HepG2 (cell line): ENCODE measurements around the gene CYB5R2. TPM values are rescaled to one million over a fixed set of nuclear protein-coding genes. Genes with fewer than 3 reads are reported as not detected.

Experiments
- ATAC-seq: fragments of 200-7000 bp; cut with Tn5 transposase; 3 replicates; pipeline ENCODE4 v1.9.1; 2020; ENCODE audit warnings: mild to moderate bottlenecking, moderate library complexity
- BruUV-seq: library from RNA; stranded (reverse); fragments of 400-500 nt; replicated peaks from 2 replicates; lab custom pipeline; 2021; lab: Mats Ljungman, UMichigan
- CTCF ChIA-PET: fragments of 300-600 bp; formaldehyde crosslinking; extraction: SDS; loops from one replicate; lab custom pipeline; 2021; ENCODE audit warnings: low total read pairs, inconsistent platforms, low intra/inter-chr PET ratio; lab: Yijun Ruan, JAX
- POLR2A ChIA-PET: fragments of 350-600 bp; sonication (Branson Sonifier 250); formaldehyde crosslinking; loops from one replicate; lab custom pipeline; 2020; ENCODE audit warnings: antibody characterized with exemption, inconsistent platforms; lab: Yijun Ruan, JAX
- DNase-seq: peaks from one replicate; pipeline ENCODE4 v3.0.0-alpha.2; 2015; ENCODE audit warnings: low spot score
- FAIRE-seq: peaks from 3 replicates; lab custom pipeline; 2011; peaks lifted over from hg19 to GRCh38; lab: Jason Lieb, UNC
- H2AFZ ChIP-seq: one replicate; pipeline ENCODE4 v1.6.1; 2011; ENCODE audit warnings: low read length, inconsistent platforms
- H3K27ac ChIP-seq: fragments of 300-600 bp; 3 replicates; pipeline ENCODE4 v1.8.0; 2011; ENCODE audit warnings: mixed run types, mild to moderate bottlenecking, mixed read lengths, low read length, inconsistent platforms; ENCODE audit not compliant: insufficient read depth; ENCODE audit errors: extremely low read length
- H3K27me3 ChIP-seq, 2 experiments: fragments of 200-600 bp in 1 of 2; 2 replicates in 1 of 2; 3 replicates in 1 of 2; pipeline versions ENCODE4 v1.6.0 to v1.8.0; 2011; ENCODE audit warnings: low read length in 2 of 2, mild to moderate bottlenecking in 2 of 2, moderate library complexity in 2 of 2, inconsistent platforms in 1 of 2; ENCODE audit not compliant: insufficient read depth in 2 of 2, control insufficient read depth in 1 of 2
- H3K36me3 ChIP-seq, 2 experiments: fragments of 200-600 bp in 1 of 2; replicated peaks in 1 of 2; 2 replicates in 1 of 2; 3 replicates in 1 of 2; pipeline versions ENCODE4 v1.5.1 to v1.8.0; 2011; ENCODE audit warnings: low read length in 2 of 2, inconsistent platforms in 1 of 2; ENCODE audit not compliant: insufficient read depth in 2 of 2, control insufficient read depth in 1 of 2
- H3K4me1 ChIP-seq: 2 replicates; pipeline ENCODE4 v1.5.1; 2012; ENCODE audit warnings: low read length, inconsistent platforms; ENCODE audit not compliant: insufficient read depth
- H3K4me2 ChIP-seq: 2 replicates; pipeline ENCODE4 v1.6.0; 2011; ENCODE audit warnings: low read depth, low read length, inconsistent platforms
- H3K4me3 ChIP-seq, 3 experiments: fragments of 200-600 bp in 1 of 3; sonication (generic), shearing (Covaris generic) in 1 of 3; replicated peaks in 1 of 3; 2 replicates each; pipeline ENCODE4 v1.5.1; 2011 to 2016; ENCODE audit warnings: low read length in 3 of 3, inconsistent platforms in 2 of 3, low read depth in 2 of 3, mild to moderate bottlenecking in 2 of 3, control low read depth in 1 of 3, mixed read lengths in 1 of 3; ENCODE audit not compliant: insufficient read depth in 1 of 3
- H3K79me2 ChIP-seq: one replicate; pipeline ENCODE4 v1.6.1; 2011; ENCODE audit warnings: low read length, inconsistent platforms; ENCODE audit not compliant: insufficient read depth
- H3K9ac ChIP-seq: 2 replicates; pipeline ENCODE4 v1.6.0; 2011; ENCODE audit warnings: mild to moderate bottlenecking, low read depth, low read length, inconsistent platforms; ENCODE audit not compliant: insufficient read depth
- H3K9me3 ChIP-seq: 2 replicates; pipeline ENCODE4 v1.5.1; 2012; ENCODE audit warnings: mild to moderate bottlenecking, low read length
- H4K20me1 ChIP-seq: 2 replicates; pipeline ENCODE4 v1.6.0; 2011; ENCODE audit warnings: inconsistent platforms, mild to moderate bottlenecking, low read length, moderate library complexity; ENCODE audit not compliant: insufficient read depth
- AHR ChIP-seq: IDR thresholded peaks from 2 replicates; pipeline ENCODE4 v1.6.1; 2018; ENCODE audit warnings: missing genetic modification reagents, missing compliant biosample characterization
- BCL6 ChIP-seq: IDR thresholded peaks from 2 replicates; pipeline ENCODE4 v1.6.1; 2016; ENCODE audit warnings: missing genetic modification reagents, missing compliant biosample characterization
- FOXK1 ChIP-seq: sonication (generic); formaldehyde crosslinking; IDR thresholded peaks from 2 replicates; pipeline ENCODE4 v1.4.0; 2020; ENCODE audit warnings: low read depth, missing genetic modification reagents, borderline replicate concordance
- YEATS4 ChIP-seq: sonication (generic); formaldehyde crosslinking; IDR thresholded peaks from 2 replicates; pipeline ENCODE4 v1.4.0; 2020; ENCODE audit warnings: missing genetic modification reagents, borderline replicate concordance
- ZKSCAN1 ChIP-seq: fragments of 150-350 bp; IDR thresholded peaks from 2 replicates; pipeline ENCODE4 v1.6.1; 2014; ENCODE audit warnings: low read length
- ZNF556 ChIP-seq: sonication (generic); formaldehyde crosslinking; IDR thresholded peaks from 2 replicates; pipeline ENCODE4 v1.4.0; 2020; ENCODE audit warnings: mild to moderate bottlenecking, missing genetic modification reagents, borderline replicate concordance
- WGBS: methylation state at CpG from one replicate; pipeline ENCODE4 v1.1.6; 2017; ENCODE audit warnings: low lambda C conversion rate; 5-methylcytosine and 5-hydroxymethylcytosine counted together
- in situ Hi-C: cut with HindIII; loops from 2 replicates; pipeline ENCODE4 v1.10.0; 2017; ENCODE audit warnings: low pct_unique_long_range_greater_than_20kb; ENCODE audit not compliant: extremely low pct_ligation_motif_present
- intact Hi-C: fragments of 100-400 bp; cut with micrococcal nuclease; formaldehyde crosslinking; loops from one replicate; pipeline ENCODE4 v1.10.0; 2022; ENCODE audit not compliant: unreplicated experiment
- polyA plus RNA-seq, 8 experiments: library from polyadenylated mRNA; depleted of rRNA in 3 of 8; stranded (reverse) in 7 of 8; unstranded in 1 of 8; fragments of >200 nt; fragmentation: Illumina TruSeq in 4 of 8; extraction: Trizol in 4 of 8; gene quantifications; 2 replicates each; pipeline versions ENCODE4 v1.2.1 to v1.2.3, GENCODE V29; 2011 to 2016; ENCODE audit warnings: low read depth in 4 of 8, missing spikeins in 1 of 8, mixed read lengths in 1 of 8; ENCODE audit not compliant: insufficient read depth in 1 of 8
- total RNA-seq, 5 experiments: library from RNA; depleted of rRNA; stranded (reverse); fragments of >200 nt; fragmentation: Illumina TruSeq; extraction: Trizol; gene quantifications; 2 replicates each; pipeline ENCODE4 v1.2.3, GENCODE V29; 2016; ENCODE audit warnings: low read depth in 1 of 5
- TF ChIP-seq, protein P1 (sequence below): sonication (generic); formaldehyde crosslinking; IDR thresholded peaks from 2 replicates; pipeline ENCODE4 v1.4.0; 2020; ENCODE audit warnings: missing genetic modification reagents, borderline replicate concordance
- TF ChIP-seq, protein P2 (sequence below): sonication (generic); formaldehyde crosslinking; conservative IDR thresholded peaks from 2 replicates; pipeline ENCODE4 v1.4.0; 2020; ENCODE audit warnings: mild to moderate bottlenecking, missing genetic modification reagents, moderate library complexity
- TF ChIP-seq, protein P3 (sequence below): sonication (generic); formaldehyde crosslinking; IDR thresholded peaks from 2 replicates; pipeline ENCODE4 v1.4.0; 2020; ENCODE audit warnings: mild to moderate bottlenecking, missing genetic modification reagents
- TF ChIP-seq, protein P4 (sequence below): IDR thresholded peaks from 2 replicates; pipeline ENCODE4 v1.6.1; 2018; ENCODE audit warnings: missing genetic modification reagents, mild to moderate bottlenecking, missing compliant biosample characterization

Gene CYB5R2
- total and polyA plus RNA-seq, 2 of the 13 experiments (the other 11 are each of a cell fraction or from before 2014, with no cell fraction given) = 0.40 to 0.51 TPM

DNA sequence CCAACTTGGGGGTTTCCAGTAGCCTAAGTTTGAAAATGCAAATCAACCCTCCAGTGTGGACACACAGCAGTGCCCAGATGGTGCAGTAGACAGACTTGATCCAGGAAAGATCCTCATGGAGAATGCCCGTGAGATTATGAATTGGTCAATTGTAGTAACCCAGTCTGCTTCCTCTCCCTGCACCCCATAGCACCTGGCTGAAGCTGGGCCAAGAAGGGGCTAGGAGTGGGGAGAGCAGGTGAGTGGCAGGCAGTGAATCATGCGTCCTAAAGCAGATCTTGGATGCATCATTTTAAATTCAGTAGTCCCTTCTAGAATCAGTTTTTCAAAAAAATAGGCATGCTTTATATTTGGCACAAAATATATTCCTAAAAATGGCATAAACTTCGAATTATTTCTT lies 52.2 kb downstream of the CYB5R2 start:
- Histone ChIP-seq H3K4me2 (no peak overlapping the region), H3K4me1 (peaks cover 5% of the 10 kb centered on the region; the same call in 1 of the 2 replicates), H2AFZ (no peak overlapping the region), H3K4me3 (no peak overlapping the region), H3K27me3 (no peaks in the 10 kb centered on the region), H3K36me3 (peaks cover 29 to 55% of the 10 kb centered on the region in 2 experiments), H3K27ac (no peak overlapping the region), H3K9ac (no peak overlapping the region), H4K20me1 (no peaks in the 10 kb centered on the region), H3K9me3 (no peaks in the 10 kb centered on the region), H3K79me2 (no peaks in the 10 kb centered on the region)
- ChIA-PET CTCF (no interaction called here), POLR2A (no interaction called here)
- WGBS = 76% methylated on average over 3 of the region's 3 CpGs
- TF ChIP-seq ZNF556 (CRISPR knock-in tag) = no peak
- no peak for TF ChIP-seq YEATS4 (CRISPR knock-in tag)
- no peak for TF ChIP-seq FOXK1
- TF ChIP-seq, protein P1, sequence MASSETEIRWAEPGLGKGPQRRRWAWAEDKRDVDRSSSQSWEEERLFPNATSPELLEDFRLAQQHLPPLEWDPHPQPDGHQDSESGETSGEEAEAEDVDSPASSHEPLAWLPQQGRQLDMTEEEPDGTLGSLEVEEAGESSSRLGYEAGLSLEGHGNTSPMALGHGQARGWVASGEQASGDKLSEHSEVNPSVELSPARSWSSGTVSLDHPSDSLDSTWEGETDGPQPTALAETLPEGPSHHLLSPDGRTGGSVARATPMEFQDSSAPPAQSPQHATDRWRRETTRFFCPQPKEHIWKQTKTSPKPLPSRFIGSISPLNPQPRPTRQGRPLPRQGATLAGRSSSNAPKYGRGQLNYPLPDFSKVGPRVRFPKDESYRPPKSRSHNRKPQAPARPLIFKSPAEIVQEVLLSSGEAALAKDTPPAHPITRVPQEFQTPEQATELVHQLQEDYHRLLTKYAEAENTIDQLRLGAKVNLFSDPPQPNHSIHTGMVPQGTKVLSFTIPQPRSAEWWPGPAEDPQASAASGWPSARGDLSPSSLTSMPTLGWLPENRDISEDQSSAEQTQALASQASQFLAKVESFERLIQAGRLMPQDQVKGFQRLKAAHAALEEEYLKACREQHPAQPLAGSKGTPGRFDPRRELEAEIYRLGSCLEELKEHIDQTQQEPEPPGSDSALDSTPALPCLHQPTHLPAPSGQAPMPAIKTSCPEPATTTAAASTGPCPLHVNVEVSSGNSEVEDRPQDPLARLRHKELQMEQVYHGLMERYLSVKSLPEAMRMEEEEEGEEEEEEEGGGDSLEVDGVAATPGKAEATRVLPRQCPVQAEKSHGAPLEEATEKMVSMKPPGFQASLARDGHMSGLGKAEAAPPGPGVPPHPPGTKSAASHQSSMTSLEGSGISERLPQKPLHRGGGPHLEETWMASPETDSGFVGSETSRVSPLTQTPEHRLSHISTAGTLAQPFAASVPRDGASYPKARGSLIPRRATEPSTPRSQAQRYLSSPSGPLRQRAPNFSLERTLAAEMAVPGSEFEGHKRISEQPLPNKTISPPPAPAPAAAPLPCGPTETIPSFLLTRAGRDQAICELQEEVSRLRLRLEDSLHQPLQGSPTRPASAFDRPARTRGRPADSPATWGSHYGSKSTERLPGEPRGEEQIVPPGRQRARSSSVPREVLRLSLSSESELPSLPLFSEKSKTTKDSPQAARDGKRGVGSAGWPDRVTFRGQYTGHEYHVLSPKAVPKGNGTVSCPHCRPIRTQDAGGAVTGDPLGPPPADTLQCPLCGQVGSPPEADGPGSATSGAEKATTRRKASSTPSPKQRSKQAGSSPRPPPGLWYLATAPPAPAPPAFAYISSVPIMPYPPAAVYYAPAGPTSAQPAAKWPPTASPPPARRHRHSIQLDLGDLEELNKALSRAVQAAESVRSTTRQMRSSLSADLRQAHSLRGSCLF (CRISPR knock-in tag) = no peak
- TF ChIP-seq BCL6 (CRISPR knock-in tag) = no peak
- TF ChIP-seq, protein P2, sequence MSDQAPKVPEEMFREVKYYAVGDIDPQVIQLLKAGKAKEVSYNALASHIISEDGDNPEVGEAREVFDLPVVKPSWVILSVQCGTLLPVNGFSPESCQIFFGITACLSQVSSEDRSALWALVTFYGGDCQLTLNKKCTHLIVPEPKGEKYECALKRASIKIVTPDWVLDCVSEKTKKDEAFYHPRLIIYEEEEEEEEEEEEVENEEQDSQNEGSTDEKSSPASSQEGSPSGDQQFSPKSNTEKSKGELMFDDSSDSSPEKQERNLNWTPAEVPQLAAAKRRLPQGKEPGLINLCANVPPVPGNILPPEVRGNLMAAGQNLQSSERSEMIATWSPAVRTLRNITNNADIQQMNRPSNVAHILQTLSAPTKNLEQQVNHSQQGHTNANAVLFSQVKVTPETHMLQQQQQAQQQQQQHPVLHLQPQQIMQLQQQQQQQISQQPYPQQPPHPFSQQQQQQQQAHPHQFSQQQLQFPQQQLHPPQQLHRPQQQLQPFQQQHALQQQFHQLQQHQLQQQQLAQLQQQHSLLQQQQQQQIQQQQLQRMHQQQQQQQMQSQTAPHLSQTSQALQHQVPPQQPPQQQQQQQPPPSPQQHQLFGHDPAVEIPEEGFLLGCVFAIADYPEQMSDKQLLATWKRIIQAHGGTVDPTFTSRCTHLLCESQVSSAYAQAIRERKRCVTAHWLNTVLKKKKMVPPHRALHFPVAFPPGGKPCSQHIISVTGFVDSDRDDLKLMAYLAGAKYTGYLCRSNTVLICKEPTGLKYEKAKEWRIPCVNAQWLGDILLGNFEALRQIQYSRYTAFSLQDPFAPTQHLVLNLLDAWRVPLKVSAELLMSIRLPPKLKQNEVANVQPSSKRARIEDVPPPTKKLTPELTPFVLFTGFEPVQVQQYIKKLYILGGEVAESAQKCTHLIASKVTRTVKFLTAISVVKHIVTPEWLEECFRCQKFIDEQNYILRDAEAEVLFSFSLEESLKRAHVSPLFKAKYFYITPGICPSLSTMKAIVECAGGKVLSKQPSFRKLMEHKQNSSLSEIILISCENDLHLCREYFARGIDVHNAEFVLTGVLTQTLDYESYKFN (CRISPR knock-in tag) = no peak
- no peak for TF ChIP-seq AHR (CRISPR knock-in tag)
- TF ChIP-seq, protein P3, sequence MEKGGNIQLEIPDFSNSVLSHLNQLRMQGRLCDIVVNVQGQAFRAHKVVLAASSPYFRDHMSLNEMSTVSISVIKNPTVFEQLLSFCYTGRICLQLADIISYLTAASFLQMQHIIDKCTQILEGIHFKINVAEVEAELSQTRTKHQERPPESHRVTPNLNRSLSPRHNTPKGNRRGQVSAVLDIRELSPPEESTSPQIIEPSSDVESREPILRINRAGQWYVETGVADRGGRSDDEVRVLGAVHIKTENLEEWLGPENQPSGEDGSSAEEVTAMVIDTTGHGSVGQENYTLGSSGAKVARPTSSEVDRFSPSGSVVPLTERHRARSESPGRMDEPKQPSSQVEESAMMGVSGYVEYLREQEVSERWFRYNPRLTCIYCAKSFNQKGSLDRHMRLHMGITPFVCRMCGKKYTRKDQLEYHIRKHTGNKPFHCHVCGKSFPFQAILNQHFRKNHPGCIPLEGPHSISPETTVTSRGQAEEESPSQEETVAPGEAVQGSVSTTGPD (CRISPR knock-in tag) = no peak
- no peak for TF ChIP-seq ZKSCAN1
- TF ChIP-seq, protein P4, sequence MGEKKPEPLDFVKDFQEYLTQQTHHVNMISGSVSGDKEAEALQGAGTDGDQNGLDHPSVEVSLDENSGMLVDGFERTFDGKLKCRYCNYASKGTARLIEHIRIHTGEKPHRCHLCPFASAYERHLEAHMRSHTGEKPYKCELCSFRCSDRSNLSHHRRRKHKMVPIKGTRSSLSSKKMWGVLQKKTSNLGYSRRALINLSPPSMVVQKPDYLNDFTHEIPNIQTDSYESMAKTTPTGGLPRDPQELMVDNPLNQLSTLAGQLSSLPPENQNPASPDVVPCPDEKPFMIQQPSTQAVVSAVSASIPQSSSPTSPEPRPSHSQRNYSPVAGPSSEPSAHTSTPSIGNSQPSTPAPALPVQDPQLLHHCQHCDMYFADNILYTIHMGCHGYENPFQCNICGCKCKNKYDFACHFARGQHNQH (CRISPR knock-in tag) = no peak
- intact Hi-C loops (no loop called here), in situ Hi-C loops (no loop called here)
- no TSS peak for BruUV-seq
- no peak for DNase-seq
- no peak for FAIRE-seq
- no peak for ATAC-seq
